Stimulated activated CD8-positive, alpha-beta memory T cell treated with anti-CD3 and anti-CD28 coated beads, Interleukin-7, amount 100 ng/mL, for 1 hour (primary cell): Measurements from ENCODE around the gene YEATS2.
"Not testable (repeated sequence)": the region's sequence is repeated elsewhere in the genome, so short reads cannot be mapped to it uniquely, and the experiment has no call there.

Source experiments
- DNase-seq, 2 donors: peaks; one replicate each; pipeline ENCODE4 v3.0.0-alpha.2; 2020; ENCODE audit warnings: low read depth in 2 of 2

Gene YEATS2

GRCh38 chr3:183714622-183715021 is 17.0 kb downstream of the YEATS2 start:
- DNase-seq = no peak

GRCh38 chr3:183718012-183718411 is 20.4 kb downstream of the YEATS2 start:
- DNase-seq = no peak

GRCh38 chr3:183725387-183725786 is 27.8 kb downstream of the YEATS2 start:
- DNase-seq = no peak

- DNase-seq = no peak
These were observed 30.6 kb downstream of the YEATS2 start for GRCh38 chr3:183728204-183728603.

- DNase-seq = no peak
These were observed 32.8 kb downstream of the YEATS2 start for GRCh38 chr3:183730361-183730760.

GRCh38 chr3:183731611-183732010 is 34.0 kb downstream of the YEATS2 start:
- DNase-seq = no peak

GRCh38 chr3:183733553-183733952 is 36.0 kb downstream of the YEATS2 start:
- no peak for DNase-seq

- no peak for DNase-seq
These were observed 37.3 kb downstream of the YEATS2 start for GRCh38 chr3:183734750-183735494.

- DNase-seq = no peak
These were observed 39.5 kb downstream of the YEATS2 start for GRCh38 chr3:183737116-183737515.

- not testable (repeated sequence) for DNase-seq
These were observed 42.6 kb downstream of the YEATS2 start for GRCh38 chr3:183740154-183740553.

- DNase-seq = no peak
These were observed 45.6 kb downstream of the YEATS2 start for GRCh38 chr3:183743231-183743630.

GRCh38 chr3:183745300-183746098 is 47.9 kb downstream of the YEATS2 start:
- no peak for DNase-seq

GRCh38 chr3:183754052-183754451 is 56.5 kb downstream of the YEATS2 start:
- DNase-seq = no peak

GRCh38 chr3:183762304-183762703 is 64.7 kb downstream of the YEATS2 start:
- no peak for DNase-seq

- no peak for DNase-seq
These were observed 67.5 kb downstream of the YEATS2 start for GRCh38 chr3:183764847-183765731.

GRCh38 chr3:183766107-183766506 is 68.5 kb downstream of the YEATS2 start:
- no peak for DNase-seq

GRCh38 chr3:183766745-183767606 is 69.4 kb downstream of the YEATS2 start:
- DNase-seq = peak; percentile 32 to 54

GRCh38 chr3:183768114-183768513 is 70.5 kb downstream of the YEATS2 start:
- no peak for DNase-seq

GRCh38 chr3:183769453-183769852 is 71.9 kb downstream of the YEATS2 start:
- DNase-seq = no peak

GRCh38 chr3:183774631-183775030 is 77.0 kb downstream of the YEATS2 start:
- no peak for DNase-seq

- no peak for DNase-seq
These were observed 78.2 kb downstream of the YEATS2 start for GRCh38 chr3:183775781-183776180.
